GM21515 (cell line): ENCODE results near the gene SLC25A25.

Experiments
- ATAC-seq: cut with Tn5 transposase; IDR thresholded peaks from one replicate; pipeline ENCODE4 v1.9.1; 2021; ENCODE audit not compliant: unreplicated experiment

SLC25A25 gene

DNA sequence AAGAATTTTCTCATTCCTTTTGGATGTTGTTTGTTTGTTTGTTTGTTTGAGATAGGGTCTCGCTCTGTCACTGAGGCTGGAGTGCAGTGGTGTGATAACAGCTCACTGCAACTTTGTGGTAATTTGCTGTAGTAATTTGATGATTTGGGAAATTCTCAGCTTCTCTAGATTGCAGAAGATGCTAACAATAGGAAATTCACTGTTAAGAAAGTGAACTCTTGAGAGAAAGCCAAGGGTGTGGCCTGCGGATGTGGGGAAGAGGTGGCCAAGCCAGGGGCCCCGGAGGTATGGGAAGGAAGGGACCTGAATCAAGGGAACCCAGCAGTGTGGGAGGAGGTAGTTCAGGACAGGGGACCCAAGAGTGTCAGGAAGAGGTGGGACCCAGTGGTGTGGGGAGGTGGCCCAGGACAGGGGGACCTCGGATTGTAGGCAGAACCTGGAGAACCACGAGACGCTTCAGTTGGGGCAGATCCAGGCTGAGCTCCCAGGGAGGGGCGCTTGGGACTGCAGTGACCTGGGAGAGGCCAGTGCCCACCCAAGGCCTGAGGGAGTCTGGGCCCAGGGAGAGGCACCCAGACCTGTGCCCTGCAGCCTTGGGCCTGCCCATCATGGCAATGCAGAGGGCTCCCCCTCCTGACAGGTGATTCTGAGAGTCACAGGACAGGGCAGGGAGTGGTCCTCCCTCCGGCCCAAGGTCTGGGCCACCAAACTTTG is 75.7 kb downstream of the SLC25A25 start:
- ATAC-seq, result no peak

DNA sequence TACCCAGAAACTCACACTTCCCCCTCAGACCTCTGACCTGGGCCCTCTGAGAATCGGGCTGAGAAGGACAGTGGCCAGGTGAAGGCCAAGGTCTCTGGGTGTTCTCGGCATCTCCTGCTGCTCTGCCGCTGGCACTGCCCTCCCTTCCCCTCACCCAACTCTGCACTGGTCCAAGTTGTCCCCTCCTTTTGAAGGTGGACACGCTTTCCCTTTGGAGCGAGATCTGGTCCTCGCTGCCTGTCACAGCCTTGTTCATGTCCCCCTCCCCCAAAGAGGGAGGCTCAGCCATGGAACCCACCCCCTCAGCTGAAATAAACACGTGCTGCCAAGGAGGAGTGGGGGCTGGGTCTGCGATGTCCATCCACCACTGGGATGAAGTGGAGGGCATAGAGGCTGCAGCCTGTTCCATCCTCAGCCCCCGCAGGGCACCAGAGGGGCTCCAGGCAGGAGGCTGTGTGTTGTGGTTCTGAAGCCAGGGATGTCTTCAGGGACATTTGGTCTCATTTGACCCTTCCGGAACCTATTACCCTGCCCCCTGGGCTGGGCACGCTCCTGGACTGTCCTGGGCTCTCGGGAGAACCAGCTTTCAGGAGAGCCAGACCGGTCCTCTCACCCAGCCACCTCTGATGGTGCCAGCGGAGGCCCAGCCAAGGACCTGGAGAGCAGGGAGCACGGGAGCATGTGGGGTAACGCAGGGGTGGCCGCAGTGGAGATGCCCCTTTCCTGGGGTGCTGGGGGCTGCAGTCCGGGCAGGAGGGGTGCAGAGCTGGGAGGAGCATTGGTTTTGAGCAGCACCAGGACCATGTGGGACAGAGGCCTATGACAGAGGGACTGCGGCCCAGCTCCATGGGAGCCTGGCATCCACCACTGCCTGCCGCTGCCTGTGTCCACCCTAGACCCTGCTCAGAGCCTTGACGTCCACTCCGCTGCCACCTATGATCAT is 76.5 kb downstream of the SLC25A25 start:
- ATAC-seq, result no peak

DNA sequence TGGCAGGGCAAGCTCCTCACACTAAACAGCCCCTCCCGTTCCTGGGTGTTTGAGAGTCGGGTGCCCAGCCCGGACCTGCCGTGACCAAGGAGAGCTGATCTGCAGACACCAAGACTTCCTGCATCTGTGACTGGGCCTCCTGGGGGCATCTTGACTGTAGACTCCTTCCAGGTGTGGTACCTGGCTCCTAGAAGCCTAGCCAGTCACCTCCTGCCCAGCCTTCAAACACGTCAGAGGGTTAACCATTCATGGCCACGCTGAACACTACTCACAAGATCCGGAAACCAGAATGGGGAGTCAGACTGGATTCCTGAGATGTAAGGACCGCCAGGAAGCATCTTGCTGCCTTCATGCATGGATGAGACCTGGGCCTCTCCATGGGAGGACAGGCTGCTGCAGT is 77.5 kb downstream of the SLC25A25 start:
- ATAC-seq, result no peak

DNA sequence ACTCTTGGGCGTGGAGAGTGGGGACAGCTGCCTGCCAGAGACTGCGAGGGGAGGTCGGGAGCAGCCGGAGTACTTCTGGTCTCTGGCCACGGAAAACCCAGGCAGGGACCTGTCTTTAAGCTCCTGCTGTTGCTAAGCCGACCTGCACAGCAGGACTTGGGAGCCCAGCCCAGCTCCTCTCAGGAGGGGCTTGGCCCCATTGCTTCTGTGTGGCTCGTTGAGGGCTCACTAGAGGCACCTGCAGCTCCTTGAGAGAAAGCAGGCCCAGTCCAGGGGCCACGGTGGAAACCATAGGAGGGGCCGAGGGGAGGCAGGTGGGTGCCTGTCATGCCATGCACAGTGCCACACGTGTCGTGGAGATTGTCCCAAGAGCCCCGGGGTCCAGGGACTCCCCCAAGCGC is 77.9 kb downstream of the SLC25A25 start:
- ATAC-seq, result no peak

DNA sequence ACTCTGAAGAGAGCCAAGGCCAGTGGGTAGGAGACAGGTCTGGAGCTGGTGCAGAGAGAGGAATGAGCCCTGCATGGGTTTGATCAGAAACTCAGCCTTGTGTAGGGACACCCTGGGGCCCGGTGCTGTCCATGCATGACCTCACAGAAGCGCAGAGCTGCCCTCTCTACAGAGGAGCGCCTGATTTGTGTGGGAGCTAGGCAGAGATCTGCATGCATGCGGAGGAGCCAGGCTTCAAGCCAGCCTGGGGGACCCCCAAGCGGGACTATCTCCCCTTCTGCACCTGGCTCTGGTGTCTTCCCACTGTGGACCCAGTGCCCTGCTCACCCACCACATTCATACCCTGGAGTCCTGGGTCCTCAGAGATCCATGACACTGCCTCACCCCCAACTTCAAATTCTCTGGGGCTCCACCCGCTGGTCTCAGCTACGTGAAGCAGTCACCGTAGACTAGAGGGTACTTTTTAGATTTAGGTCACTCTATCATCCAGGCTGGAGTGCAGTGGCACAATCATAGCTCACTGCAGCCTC is 78.6 kb downstream of the SLC25A25 start:
- no peak for ATAC-seq

DNA sequence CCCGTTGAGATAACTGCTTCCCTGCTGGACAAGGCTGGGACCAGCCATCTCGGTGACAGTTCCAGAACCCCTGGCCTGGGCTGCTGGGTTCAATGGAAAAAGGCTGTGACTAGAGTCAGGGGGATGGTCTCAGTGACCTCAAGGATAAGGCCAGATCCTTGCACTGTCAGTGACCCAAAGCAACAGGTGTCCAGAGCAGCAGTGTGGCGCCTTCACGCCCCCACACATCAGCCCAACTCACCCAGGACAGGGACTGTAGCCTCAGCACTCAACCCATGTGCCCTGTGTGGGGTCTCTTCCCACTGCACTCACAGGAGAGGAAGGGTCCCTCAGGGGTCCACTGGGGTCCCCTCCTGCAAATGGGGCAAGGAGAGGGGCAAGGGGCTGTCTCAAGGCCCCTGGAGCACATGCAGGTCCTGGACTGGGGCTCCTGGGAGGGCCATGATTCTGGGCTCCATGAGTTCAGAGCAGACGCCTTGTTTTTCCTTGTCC is 80.5 kb downstream of the SLC25A25 start:
- no peak for ATAC-seq

DNA sequence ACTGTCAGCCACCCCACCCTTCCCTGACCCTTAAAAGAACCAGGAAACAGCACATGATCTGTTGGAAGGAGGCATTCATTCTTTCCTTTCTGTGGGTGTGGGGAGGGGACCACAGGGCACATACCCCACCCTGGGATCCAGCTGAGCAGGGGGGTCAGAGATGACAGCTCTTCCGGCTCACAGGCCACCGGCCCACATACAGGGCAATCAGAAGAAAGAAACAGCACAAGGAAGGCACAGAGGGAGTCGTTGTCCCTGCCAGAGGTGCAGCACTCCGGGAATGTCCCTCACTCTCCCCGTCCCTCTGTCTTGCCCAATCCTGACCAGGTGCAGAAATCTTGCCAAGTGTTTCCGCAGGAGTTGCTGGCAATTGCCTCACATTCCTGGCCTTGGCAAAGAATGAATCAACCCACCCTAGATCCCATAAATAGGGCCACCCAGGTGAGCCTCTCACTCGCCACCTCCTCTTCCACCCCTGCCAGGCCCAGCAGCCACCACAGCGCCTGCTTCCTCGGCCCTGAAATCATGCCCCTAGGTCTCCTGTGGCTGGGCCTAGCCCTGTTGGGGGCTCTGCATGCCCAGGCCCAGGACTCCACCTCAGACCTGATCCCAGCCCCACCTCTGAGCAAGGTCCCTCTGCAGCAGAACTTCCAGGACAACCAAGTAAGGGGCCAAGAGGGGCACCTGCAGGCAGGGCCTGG is 81.1 kb downstream of the SLC25A25 start, which contains the start of gene LCN2:
TSS of gene LCN2 (plus strand) at position 453 of the 701 bp plus-strand sequence. CDS start at position 526, 73 bp downstream.
- no peak for ATAC-seq

DNA sequence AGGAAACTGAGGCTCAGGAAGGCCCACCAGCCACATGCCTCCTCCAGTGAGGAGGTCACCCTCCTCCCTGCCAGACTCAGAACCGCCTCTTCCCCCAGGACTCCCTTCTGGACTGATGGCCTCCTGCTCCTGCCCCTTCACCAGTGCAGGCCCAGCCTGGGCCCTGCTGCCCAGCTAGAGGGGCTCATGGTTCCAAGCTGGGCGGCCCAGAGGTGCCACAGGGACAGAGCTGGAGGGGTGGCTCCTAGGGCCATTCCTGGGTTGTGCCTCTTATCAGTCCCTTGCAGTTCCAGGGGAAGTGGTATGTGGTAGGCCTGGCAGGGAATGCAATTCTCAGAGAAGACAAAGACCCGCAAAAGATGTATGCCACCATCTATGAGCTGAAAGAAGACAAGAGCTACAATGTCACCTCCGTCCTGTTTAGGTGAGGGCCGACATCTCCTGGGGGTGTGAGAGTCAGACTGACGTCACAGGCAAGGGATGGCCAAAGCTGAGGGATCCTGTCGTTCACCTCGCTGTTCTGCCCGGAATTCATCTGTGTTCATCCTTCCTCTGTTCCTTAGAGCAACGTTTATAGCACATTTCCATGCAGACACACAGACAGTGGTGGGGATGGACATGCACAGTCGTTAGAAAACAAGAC is 82.0 kb downstream of the SLC25A25 start:
- no peak for ATAC-seq

DNA sequence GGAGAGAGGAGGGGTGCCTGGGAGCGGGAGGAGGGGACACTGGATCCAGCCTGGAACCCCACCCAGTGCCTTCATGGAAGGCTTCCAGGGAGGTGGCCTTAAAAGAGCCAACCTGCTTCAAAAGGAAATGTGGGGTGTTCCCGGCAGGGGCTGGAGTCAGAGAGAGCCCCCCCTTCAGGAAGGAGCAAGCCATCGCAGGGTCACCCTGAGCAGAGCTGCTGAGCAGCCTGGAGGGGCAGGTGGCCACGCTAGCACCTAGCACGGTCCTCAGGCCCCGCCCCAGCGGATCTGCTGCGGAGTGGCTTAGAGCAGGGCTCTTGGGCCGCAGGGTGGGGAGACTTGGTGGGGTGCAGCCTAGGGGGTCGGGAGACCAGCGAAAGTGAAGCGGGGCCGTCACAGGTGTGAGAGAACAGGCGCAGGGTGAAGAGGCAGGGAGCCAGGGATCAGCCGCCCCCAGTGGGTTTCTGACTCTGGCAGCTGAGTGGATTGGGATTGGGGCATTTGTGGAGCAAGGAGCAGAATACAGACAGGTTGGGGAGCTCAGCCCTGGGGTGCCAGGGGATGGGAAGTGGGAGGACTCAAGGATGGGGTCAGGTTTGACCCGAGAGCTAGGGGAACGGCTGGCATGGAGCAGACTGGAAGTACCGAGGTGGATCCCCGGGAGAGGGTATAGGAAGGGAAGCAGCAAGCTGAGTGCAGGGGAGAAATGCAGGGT is 82.7 kb downstream of the SLC25A25 start:
- no peak for ATAC-seq

DNA sequence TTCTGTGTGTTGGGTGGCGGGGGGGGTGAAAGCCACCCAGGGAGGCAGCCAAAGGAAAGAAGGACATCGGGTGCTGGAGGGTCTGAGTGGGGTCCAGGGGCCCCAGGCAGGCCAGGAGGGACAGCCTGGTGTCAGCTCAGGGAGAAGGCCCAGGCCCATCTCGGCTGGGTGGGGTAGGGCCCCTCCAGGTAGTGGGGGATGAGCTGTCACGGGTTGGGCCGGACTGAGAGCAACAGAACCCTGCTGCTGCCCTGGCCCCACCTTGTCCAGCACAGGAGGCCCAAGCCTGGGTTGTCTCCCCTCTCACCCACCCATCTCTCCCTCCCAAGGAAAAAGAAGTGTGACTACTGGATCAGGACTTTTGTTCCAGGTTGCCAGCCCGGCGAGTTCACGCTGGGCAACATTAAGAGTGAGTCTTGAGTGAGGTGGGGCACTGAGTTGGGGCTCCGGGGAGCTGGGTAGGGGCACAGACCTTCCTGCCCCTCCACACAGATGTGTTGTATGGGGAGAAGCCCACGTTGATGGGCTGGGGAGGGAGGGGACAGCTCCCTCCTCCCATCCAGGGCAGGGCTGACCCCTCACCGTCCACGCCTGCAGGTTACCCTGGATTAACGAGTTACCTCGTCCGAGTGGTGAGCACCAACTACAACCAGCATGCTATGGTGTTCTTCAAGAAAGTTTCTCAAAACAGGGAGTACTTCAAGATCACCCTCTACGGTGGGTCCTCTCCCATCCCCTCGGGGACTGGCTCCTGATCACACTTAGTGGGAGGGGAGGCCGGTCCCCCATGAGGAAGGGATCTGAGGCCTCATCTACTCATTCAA is 83.5 kb downstream of the SLC25A25 start:
- ATAC-seq, result no peak

DNA sequence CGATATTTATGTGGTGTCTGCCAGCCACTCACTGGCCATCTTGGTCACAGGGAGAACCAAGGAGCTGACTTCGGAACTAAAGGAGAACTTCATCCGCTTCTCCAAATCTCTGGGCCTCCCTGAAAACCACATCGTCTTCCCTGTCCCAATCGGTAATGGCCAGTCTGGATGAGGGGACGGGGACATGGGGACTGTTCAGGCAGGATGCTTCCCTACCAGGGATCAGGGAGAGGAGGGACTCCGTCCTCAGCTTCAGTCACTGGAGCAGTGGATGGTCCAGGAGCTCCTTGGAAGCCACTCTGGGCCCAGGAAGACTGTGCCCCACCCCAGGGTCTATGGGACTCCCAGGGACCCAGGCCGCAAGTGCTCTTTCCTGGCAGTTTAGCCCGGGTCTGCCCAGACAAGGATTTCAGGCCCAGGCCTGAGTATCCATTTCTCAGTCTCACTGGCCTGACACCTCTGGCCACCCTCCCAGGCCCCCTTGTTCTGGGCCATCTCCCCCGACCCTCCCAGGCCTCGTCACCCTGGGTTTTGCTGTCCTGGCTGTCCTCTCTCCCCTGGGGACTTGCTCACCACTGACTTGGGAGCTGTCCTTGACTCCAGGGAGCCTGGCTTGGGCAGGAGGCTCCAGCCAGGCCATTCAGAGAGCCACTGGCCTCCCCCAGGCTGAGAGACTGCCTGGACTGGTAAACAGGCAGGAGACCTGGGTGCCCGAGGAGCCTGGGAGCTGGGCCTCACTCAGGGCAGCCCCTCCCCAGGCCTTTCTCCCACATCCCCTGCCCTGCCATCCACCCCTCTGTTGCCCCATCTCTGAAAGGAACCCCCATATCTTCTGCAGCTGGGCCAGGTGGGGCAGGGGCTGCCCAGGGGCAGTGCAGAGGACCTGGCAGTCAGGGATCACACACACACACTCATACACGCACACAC is 84.4 kb downstream of the SLC25A25 start:
- no peak for ATAC-seq

DNA sequence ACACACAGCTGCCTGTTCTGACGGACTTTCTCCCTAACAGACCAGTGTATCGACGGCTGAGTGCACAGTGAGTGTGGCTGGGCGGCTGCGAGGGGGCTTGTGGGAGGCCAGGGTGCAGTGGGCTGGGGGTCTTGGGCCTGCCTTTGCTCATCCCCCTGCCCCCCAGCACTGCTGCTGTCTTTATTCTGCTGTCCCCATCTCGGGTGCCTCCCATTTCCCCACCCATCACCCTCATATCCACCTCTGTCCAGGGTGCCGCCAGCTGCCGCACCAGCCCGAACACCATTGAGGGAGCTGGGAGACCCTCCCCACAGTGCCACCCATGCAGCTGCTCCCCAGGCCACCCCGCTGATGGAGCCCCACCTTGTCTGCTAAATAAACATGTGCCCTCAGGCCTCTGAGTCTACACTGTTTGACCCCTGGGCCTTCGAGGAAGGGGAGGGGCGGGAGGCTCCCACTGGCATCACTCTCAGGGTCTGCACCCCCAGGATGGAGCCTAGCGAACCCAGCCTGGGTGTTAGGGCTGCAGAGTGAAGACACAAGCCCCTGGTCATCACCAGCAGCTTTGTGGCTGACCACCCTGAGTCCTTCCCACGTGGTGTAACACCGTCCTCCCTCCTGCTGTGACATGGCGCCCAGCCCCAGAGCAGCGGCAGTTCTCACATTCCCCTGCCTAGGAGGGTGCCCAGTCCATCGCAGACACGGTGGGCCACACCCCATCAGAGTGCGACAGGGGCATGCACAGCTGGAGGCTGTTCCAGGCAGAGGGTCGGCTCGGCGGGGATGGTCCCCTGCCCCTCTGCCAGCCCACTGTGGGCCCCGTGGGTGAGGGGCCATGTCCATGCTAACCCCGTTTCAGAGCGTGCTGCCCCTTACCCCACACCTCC is 85.3 kb downstream of the SLC25A25 start:
- ATAC-seq, result no peak

DNA sequence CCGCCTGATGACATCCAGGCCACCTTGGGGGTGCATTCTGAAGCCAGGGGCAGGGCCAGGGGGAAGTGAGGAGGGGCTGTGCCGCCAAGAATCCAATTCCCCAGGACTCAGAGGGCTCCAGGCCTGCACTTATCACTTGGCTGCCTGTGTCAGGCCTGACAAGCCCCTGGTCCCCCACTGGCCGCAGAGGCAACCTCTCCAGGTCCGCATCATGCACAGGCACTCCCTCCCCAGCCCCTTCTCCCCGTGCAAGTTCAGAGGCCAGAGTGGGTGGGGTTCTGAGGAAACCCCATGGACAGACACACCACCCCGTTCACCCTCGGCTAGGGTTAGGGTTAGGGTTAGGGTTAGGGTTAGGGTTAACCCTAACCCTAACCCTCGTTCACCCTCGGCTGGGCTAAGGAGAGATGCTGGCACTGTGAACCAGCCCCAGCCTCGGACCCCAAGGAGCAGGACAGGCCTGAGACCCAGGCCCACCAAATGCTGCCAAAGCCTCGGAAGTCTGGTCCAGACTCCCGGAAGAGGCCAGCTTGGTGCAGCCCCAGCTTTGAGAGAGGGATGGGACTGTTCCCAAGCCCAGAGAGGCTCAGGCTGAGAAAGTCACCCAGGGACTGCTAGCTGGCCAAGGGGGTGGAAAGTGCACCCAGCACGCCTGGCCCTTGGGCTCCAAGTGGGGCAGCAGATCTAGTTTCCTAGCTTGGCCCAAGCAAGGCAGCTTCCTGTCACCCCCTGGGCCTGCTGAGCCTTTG is 86.1 kb downstream of the SLC25A25 start:
- ATAC-seq, result no peak

DNA sequence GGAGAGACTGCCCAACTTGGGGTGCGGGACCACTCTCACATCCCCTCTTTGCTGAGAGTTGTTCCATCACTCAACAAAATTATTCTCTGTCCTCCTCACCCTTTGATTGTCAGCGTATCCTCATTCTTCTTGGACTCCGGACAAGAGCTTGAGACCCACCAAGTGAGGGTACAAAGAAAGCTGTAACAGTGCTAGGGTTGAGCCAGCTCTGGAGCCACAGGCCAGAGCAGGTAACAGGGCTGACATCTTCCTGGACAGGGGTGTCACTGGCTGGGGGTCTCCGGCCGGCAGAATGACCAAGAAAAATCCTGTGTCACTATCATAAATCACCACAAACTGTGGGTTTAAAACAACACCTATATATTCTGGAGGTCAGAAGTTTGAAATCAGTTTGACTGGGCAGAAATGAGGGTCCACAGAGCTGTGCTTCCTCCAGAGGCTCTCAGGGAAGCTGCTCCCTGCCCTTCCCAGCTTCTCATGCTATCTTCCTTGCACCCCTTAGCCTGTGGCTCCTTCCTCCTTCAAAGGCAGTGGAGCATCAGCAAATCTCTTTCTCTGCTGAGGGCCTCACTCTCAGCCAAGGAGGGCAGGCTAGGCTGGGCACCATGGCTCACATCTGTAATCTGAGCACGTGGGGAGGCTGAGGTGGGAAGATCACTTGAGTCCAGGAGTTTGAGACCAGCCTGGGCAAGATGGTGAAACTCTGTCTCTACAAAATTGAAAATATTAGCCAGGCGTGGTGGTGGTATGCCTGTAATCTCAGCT is 87.9 kb downstream of the SLC25A25 start:
- no peak for ATAC-seq
